KMS-11 (cell line): ENCODE results near the gene OLFM4.

Experiments used
- H2AFZ ChIP-seq: fragments of 200-600 bp; sonication (generic); 2 replicates; pipeline ENCODE4 v1.6.1; 2016; ENCODE audit warnings: antibody characterized with exemption, mixed run types, low read depth
- H3K27ac ChIP-seq: fragments of 200-600 bp; sonication (generic); 2 replicates; pipeline ENCODE4 v1.6.1; 2016; ENCODE audit warnings: mild to moderate bottlenecking, mixed run types
- H3K27me3 ChIP-seq: fragments of 200-600 bp; sonication (generic); 2 replicates; pipeline ENCODE4 v1.6.1; 2017; ENCODE audit warnings: mild to moderate bottlenecking, low read depth, mixed run types, moderate library complexity; ENCODE audit not compliant: insufficient read depth
- H3K36me3 ChIP-seq: fragments of 200-600 bp; sonication (generic); 2 replicates; pipeline ENCODE4 v1.6.1; 2017; ENCODE audit warnings: mild to moderate bottlenecking, mixed run types; ENCODE audit not compliant: insufficient read depth
- H3K4me1 ChIP-seq: fragments of 200-600 bp; sonication (generic); 2 replicates; pipeline ENCODE4 v1.6.1; 2016; ENCODE audit warnings: mild to moderate bottlenecking, low read depth, mixed run types; ENCODE audit not compliant: poor library complexity, severe bottlenecking
- H3K4me2 ChIP-seq: fragments of 200-600 bp; sonication (generic); 2 replicates; pipeline ENCODE4 v1.7.0; 2016; ENCODE audit warnings: mild to moderate bottlenecking, mixed run types
- H3K4me3 ChIP-seq: fragments of 200-600 bp; sonication (generic); IDR thresholded peaks from 2 replicates; pipeline ENCODE4 v1.6.1; 2017; ENCODE audit warnings: low read depth, low read length, mixed read lengths; ENCODE audit not compliant: insufficient read depth
- H3K79me2 ChIP-seq: fragments of 200-600 bp; sonication (generic); 2 replicates; pipeline ENCODE4 v1.6.1; 2016; ENCODE audit warnings: low read depth, mixed run types; ENCODE audit not compliant: insufficient read depth
- H3K9ac ChIP-seq: fragments of 200-600 bp; sonication (generic); 2 replicates; pipeline ENCODE4 v1.6.1; 2016; ENCODE audit warnings: mild to moderate bottlenecking, mixed run types
- H4K20me1 ChIP-seq: fragments of 200-600 bp; sonication (generic); 2 replicates; pipeline ENCODE4 v1.6.1; 2016; ENCODE audit warnings: mild to moderate bottlenecking, mixed run types; ENCODE audit not compliant: insufficient read depth
- CTCF ChIP-seq: fragments of 200-600 bp; sonication (generic); conservative IDR thresholded peaks from 2 replicates; pipeline ENCODE4 v1.6.1; 2017; ENCODE audit warnings: low read depth, mild to moderate bottlenecking, antibody characterized with exemption, low read length, moderate library complexity, mixed read lengths

Gene OLFM4

GRCh38 chr13:53042877-53043276 lies 14.3 kb downstream of the OLFM4 start:
- Histone ChIP-seq H3K36me3 (no peaks in the 10 kb centered on the region), H3K4me1 (no peaks in the 10 kb centered on the region), H2AFZ (no peak overlapping the region), H3K9ac (no peak overlapping the region), H3K79me2 (no peaks in the 10 kb centered on the region), H4K20me1 (no peaks in the 10 kb centered on the region), H3K27me3 (no peaks in the 10 kb centered on the region), H3K4me2 (no peak overlapping the region), H3K27ac (no peak overlapping the region), H3K4me3 (no peak overlapping the region)
- no peak for TF ChIP-seq CTCF

GRCh38 chr13:53043398-53043797 lies 14.8 kb downstream of the OLFM4 start:
- H3K9ac ChIP-seq: no peak overlapping the region
- H2AFZ ChIP-seq: no peak overlapping the region
- H3K27ac ChIP-seq: no peak overlapping the region
- no peak for TF ChIP-seq CTCF
- no peak overlapping the region for H3K4me3 ChIP-seq
- H3K79me2 ChIP-seq: no peaks in the 10 kb centered on the region
- H3K4me1 ChIP-seq: no peaks in the 10 kb centered on the region
- no peaks in the 10 kb centered on the region for H3K27me3 ChIP-seq
- H4K20me1 ChIP-seq: no peaks in the 10 kb centered on the region
- no peaks in the 10 kb centered on the region for H3K36me3 ChIP-seq
- no peak overlapping the region for H3K4me2 ChIP-seq

GRCh38 chr13:53045189-53045588 lies 16.6 kb downstream of the OLFM4 start:
- H3K4me1 ChIP-seq: no peaks in the 10 kb centered on the region
- H2AFZ ChIP-seq: no peak overlapping the region
- H3K27me3 ChIP-seq: no peaks in the 10 kb centered on the region
- H3K4me2 ChIP-seq: no peak overlapping the region
- no peak overlapping the region for H3K27ac ChIP-seq
- H3K36me3 ChIP-seq: no peaks in the 10 kb centered on the region
- no peaks in the 10 kb centered on the region for H3K79me2 ChIP-seq
- H3K4me3 ChIP-seq: no peak overlapping the region
- TF ChIP-seq CTCF: no peak
- no peak overlapping the region for H3K9ac ChIP-seq
- no peaks in the 10 kb centered on the region for H4K20me1 ChIP-seq

- Histone ChIP-seq H3K36me3 (no peaks in the 10 kb centered on the region), H2AFZ (no peak overlapping the region), H4K20me1 (no peaks in the 10 kb centered on the region), H3K27ac (no peak overlapping the region), H3K4me2 (no peak overlapping the region), H3K4me1 (no peaks in the 10 kb centered on the region), H3K4me3 (no peak overlapping the region), H3K9ac (no peak overlapping the region), H3K27me3 (no peaks in the 10 kb centered on the region), H3K79me2 (no peaks in the 10 kb centered on the region)
- TF ChIP-seq CTCF: no peak
Measured at GRCh38 chr13:53048880-53049279, 20.3 kb downstream of the OLFM4 start.

GRCh38 chr13:53050151-53050550 lies 21.5 kb downstream of the OLFM4 start:
- H3K36me3 ChIP-seq: no peaks in the 10 kb centered on the region
- no peak overlapping the region for H3K9ac ChIP-seq
- H3K79me2 ChIP-seq: no peaks in the 10 kb centered on the region
- no peak overlapping the region for H3K4me2 ChIP-seq
- no peak overlapping the region for H3K4me3 ChIP-seq
- no peaks in the 10 kb centered on the region for H3K4me1 ChIP-seq
- H4K20me1 ChIP-seq: no peaks in the 10 kb centered on the region
- H3K27ac ChIP-seq: no peak overlapping the region
- TF ChIP-seq CTCF: no peak
- H3K27me3 ChIP-seq: no peaks in the 10 kb centered on the region
- H2AFZ ChIP-seq: no peak overlapping the region
